Measurements from ENCODE around the gene EDC3. TPM values are rescaled to one million over a fixed set of nuclear protein-coding genes. Genes with fewer than 3 reads are reported as not detected.

Gene EDC3
- total and polyA plus RNA-seq, 2 of the 4 experiments (the other 2 are of a cell fraction) = 16.8 to 38.0 TPM

DNA sequence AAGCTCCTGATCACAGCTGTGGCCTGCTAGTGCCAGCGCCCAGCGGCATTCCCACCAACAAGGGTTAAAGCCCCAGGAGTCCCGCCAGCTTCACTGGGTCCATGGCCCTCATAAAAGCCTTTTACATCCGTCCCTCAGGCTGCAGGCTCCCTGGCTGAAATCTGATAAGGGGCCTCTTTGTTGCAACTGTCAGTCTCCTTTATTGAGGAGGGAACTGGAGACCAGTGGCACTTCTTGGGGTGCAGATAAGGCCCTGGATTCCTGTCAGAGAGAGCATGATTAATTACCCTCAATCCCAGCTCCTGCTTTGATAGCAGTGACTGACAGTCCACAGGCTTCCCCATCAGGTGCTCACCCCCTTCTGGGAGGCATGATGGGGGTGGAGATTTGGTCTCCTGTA, 111.0 kb downstream of the EDC3 start:
- Histone ChIP-seq H2AK5ac (ENCODE audit: low read depth, low read length) (no peak overlapping the region), H3K4me3 (ENCODE audit: insufficient read depth, low read depth, low read length) (no peak overlapping the region), H4K20me1 (ENCODE audit: insufficient read depth, low read length) (peaks cover 4% of the 10 kb centered on the region), H3K4ac (ENCODE audit: low read depth, low read length) (no peak overlapping the region), H3K79me1 (ENCODE audit: low read depth in 1 of 2, low read length in 2 of 2) (peaks cover 0 to 20% of the 10 kb centered on the region in 2 experiments; a peak in 1 of 4 replicates), H3K4me2 (ENCODE audit: low read depth, low read length) (no peak overlapping the region), H3K56ac (ENCODE audit: extremely low read depth, insufficient read depth, low read length) (no peak overlapping the region), H2BK15ac (ENCODE audit: low read depth, low read length) (no peak overlapping the region), H4K91ac (ENCODE audit: insufficient read depth, low read depth, low read length) (no peak overlapping the region), H3K14ac (replicated peaks; ENCODE audit: low read depth, low read length) (no peak overlapping the region), H3K9ac (ENCODE audit: low read depth, low read length) (no peak overlapping the region), H2AFZ (replicated peaks; ENCODE audit: low read length, poor library complexity) (no peak overlapping the region), H4K8ac (ENCODE audit: low read depth in 2 of 2, low read length in 2 of 2) (no peak overlapping the region), H3K27me3 (ENCODE audit: control insufficient read depth, insufficient read depth, low read length) (no peaks in the 10 kb centered on the region), H2BK20ac (ENCODE audit: low read depth, low read length) (no peak overlapping the region), H3K9me1 (ENCODE audit: insufficient read depth, low read length) (peaks cover 15% of the 10 kb centered on the region), H3K9me3 (ENCODE audit: control insufficient read depth, insufficient read depth, low read length) (no peaks in the 10 kb centered on the region), H3K23ac (ENCODE audit: low read depth, low read length) (no peak overlapping the region), H3K4me1 (ENCODE audit: control insufficient read depth, insufficient read depth, low read length) (peaks cover 9% of the 10 kb centered on the region), H4K5ac (ENCODE audit: low read depth, low read length) (no peak overlapping the region), H2BK120ac (ENCODE audit: low read depth, low read length) (no peak overlapping the region), H3K27ac (ENCODE audit: insufficient read depth, low read length) (no peak overlapping the region), H3K18ac (ENCODE audit: low read depth, low read length) (no peak overlapping the region), H2BK5ac (ENCODE audit: low read depth, low read length, poor library complexity, severe bottlenecking) (no peak overlapping the region), H3K36me3 (ENCODE audit: control insufficient read depth, insufficient read depth, low read length) (peaks cover 4% of the 10 kb centered on the region), H2AK9ac (replicated peaks; ENCODE audit: low read depth, low read length, poor library complexity) (no peak overlapping the region)
- dilution Hi-C loops (cut with HindIII; ENCODE audit: low sequenced_read_pairs, unreplicated experiment) = no loop called here
- ChIA-PET POLR2A (ENCODE audit: unreplicated experiment) (interaction anchor here (0.6 kb wide), 1 partner anchor 13 kb away, joined by 3 read pairs; no protein-coding TSS in a partner anchor), CTCF (no interaction called here)
- intact Hi-C loops (cut with micrococcal nuclease) = no loop called here
- in situ Hi-C loops (cut with MboI; ENCODE audit: low sequenced_read_pairs) = no loop called here
- 82% methylated on average over 2 of the region's 4 CpGs; no CpG with 5 or more reads in 1 of the 2 experiments for WGBS, 2 experiments (ENCODE audit: extremely low coverage in 2 of 2, insufficient read length in 1 of 2)
- ATAC-seq (ENCODE audit: low read depth) = no peak
- TF ChIP-seq RAD21 (IDR thresholded peaks at IDR 0.05; ENCODE audit: low read length) (no peak), USF2 (IDR thresholded peaks at IDR 0.05; ENCODE audit: low read depth, low read length) (no peak), BHLHE40 (IDR thresholded peaks at IDR 0.05; ENCODE audit: low read depth, low read length) (no peak), MXI1 (IDR thresholded peaks at IDR 0.05; ENCODE audit: borderline replicate concordance, low read depth, low read length) (no peak), POLR2A (IDR thresholded peaks at IDR 0.05; ENCODE audit: low read depth, low read length) (no peak), NFE2L2 (IDR thresholded peaks at IDR 0.05; ENCODE audit: low read depth, low read length) (no peak), CHD1 (IDR thresholded peaks at IDR 0.05; ENCODE audit: low read depth, low read length) (no peak), CEBPB (IDR thresholded peaks at IDR 0.05; ENCODE audit: low read depth, low read length) (no peak), RFX5 (IDR thresholded peaks at IDR 0.05; ENCODE audit: low read depth, low read length) (no peak), SMC3 (IDR thresholded peaks at IDR 0.05; ENCODE audit: low read depth, low read length) (no peak)
- TF ChIP-seq, protein P1, sequence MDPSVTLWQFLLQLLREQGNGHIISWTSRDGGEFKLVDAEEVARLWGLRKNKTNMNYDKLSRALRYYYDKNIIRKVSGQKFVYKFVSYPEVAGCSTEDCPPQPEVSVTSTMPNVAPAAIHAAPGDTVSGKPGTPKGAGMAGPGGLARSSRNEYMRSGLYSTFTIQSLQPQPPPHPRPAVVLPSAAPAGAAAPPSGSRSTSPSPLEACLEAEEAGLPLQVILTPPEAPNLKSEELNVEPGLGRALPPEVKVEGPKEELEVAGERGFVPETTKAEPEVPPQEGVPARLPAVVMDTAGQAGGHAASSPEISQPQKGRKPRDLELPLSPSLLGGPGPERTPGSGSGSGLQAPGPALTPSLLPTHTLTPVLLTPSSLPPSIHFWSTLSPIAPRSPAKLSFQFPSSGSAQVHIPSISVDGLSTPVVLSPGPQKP (IDR thresholded peaks at IDR 0.05; ENCODE audit: borderline replicate concordance, low read depth, low read length) = no peak
- DNase-seq = no peak
- BruUV-seq (replicated peaks) = no TSS peak

All from IMR-90 (cell line).